ENCODE measurements around the gene TARM1.

TARM1 gene

DNA sequence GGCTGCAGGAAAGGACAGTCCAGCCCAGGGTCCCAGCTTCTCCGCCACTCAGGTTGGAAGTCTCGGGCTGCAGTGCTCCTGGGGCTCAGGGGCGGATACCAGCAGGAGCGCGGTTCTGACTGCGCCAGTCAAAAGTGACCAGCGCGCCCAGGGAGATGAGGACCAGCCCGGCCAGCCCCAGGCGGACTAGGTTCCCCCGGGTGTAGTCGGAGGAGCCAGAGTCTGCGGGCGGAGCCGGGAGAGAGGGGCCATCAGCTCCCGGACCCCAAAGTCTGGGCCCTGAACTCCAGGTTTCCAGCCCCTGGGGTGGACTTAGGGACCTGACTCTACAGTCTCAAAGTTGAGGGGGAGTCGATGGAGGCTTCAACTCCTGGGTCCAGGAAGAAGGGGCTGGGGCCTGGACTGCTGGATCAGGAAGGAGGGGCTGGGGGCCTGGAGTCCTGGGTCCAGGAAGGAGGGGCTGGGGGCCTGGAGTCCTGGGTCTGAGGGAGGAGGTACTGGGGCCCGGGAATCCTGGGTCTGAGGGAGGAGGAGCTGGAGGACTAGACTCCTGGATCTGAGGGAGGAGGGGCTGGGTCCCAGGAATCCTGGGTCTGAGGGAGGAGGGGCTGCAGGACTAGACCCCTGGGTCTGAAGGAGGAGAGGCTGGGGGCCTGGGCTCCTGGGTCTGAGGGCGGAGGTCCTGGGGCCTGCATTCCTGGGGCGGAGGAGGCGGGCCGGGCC, 14.1 kb upstream of the TARM1 start:
- no peak overlapping the region for H3K27ac ChIP-seq
- TF ChIP-seq CTCF (conservative IDR thresholded peaks at IDR 0.05) (no peak), ZFX (IDR thresholded peaks at IDR 0.05) (no peak)

DNA sequence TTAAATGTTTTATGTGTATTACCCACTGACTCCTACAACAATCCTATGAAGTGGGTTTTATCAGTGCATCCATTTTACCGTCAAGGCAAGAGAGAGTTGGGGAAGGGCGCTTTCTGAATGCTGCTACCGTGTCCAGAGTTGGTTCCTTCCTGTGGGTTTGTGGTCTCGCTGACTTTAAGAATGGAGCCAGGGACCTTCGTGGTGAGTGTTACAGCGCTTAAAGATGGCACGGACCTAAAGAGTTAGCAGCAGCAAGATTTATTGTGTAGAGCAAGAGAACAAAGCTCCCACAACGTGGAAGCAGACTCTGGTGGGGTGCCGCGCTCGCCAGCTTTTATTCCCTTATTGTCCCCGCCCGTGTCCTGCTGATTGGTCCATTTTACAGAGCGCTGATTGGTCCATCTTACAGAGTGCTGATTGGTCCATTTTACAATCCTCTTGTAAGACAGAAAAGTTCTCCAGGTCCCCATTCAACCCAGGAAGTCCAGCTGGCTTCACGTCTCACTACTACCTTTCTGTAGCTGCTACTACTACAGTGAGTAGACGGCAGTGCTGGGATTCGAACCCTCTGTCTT, 13.3 kb upstream of the TARM1 start:
- H3K27ac ChIP-seq, result no peak overlapping the region
- TF ChIP-seq CTCF (conservative IDR thresholded peaks at IDR 0.05) (no peak), ZFX (IDR thresholded peaks at IDR 0.05) (no peak)

DNA sequence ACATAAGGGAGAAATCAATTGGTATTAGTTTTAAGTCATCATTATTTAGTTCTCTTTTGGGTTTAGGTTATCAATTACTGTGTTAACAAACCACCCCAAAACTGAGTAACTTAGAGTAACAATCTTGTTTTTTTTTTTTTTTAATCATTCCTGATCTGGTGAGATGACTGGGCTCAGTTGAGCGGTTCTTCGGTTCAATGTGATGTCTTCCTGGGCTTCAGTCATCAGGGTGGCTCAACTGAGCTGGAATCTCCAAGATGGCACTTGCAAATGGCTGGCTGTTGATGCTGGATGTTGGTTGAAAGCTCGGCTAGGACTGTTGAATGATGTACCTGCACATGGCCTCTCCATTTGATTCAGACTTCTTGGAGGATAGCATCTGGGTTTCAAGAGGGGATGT, 3.2 kb upstream of the TARM1 start:
- TF ChIP-seq CTCF (conservative IDR thresholded peaks at IDR 0.05) (no peak), ZFX (IDR thresholded peaks at IDR 0.05) (no peak)
- no peak overlapping the region for H3K27ac ChIP-seq

DNA sequence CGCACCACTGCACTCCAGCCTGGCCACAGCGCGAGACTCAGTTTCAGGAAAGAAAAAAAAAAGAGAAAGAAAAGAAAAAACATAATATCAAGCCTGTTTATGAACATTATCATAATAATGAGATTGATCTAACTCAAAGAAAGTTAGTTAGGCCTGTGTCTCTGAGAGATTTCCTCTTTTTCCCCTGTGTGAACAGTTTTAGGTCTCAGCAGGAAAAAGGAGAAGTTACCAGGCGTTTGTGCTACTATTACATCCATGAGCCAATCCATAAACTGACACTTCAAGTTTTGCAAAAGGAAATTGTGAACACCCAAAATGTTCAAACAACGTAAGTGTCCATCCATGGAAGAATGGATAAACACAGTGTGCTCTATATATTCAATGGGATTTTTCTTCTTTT, 3.8 kb downstream of the TARM1 start:
- no peak for TF ChIP-seq ZFX (IDR thresholded peaks at IDR 0.05)
- no peak overlapping the region for H3K27ac ChIP-seq

DNA sequence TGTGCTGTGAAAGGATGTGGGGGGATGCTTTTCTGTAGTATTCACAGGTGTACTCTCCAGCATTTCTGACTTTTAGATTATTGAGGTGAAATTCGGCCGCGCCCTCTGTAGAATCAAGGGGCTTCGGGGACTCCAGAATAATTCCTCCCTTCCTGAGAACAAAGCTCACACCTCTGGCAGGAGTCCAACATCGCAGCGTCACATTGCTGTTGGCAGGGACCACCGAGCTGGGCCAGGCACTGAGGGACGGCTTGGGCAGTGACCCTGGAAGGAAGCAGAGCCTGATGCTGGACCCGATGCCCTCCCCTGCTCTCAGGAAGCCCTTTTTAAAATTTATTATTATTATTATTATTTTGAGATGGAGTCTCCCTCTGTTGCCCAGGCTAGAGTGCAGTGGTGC, 6.3 kb downstream of the TARM1 start:
- TF ChIP-seq ZFX (IDR thresholded peaks at IDR 0.05) (no peak), CTCF (conservative IDR thresholded peaks at IDR 0.05) (no peak)
- H3K27ac ChIP-seq, result no peak overlapping the region

DNA sequence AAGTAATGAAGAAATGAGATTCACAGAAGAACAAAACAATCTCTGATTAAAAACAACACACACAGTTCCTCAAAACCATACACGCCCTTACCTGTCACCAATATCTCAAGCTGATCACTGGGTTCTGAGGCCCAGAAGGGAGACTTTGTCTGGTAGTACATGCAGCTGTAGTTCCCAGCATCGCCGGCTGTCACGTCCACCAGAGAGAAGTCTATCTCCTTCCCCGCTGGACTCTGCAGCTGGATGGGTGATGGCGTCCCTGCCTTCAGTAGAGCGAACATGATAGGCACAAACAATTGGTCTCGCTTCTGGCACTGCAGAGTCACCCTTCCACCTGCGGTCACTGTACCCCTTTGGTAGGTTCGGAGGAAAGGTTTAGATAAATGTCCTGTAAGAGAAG, 7.3 kb downstream of the TARM1 start:
- H3K27ac ChIP-seq, result no peak overlapping the region
- TF ChIP-seq CTCF (conservative IDR thresholded peaks at IDR 0.05) (no peak), ZFX (IDR thresholded peaks at IDR 0.05) (no peak)

DNA sequence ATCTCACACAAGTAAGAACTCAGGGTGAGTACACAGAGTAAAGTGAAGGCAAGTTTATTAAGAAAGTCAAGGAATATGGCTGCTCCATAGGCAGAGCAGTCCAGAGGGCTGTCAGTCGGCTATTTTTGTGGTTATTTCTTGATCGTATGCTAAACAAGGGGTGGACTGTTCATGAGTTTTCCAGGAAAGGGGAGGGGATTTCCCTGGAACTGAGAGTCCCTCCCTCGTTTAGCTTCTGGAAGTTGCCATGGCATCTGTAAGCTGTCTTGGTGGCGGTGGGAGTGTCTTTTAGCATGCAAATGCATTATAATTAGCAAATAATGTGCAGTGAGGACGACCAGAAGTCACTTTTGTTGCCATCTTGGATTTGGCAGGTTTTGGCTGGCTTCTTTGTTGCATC, 11.7 kb downstream of the TARM1 start:
- TF ChIP-seq CTCF (conservative IDR thresholded peaks at IDR 0.05) (no peak), ZFX (IDR thresholded peaks at IDR 0.05) (no peak)
- no peak overlapping the region for H3K27ac ChIP-seq

Data from C4-2B (cell line).